ENCODE measurements around the gene UGGT1. TPM values are rescaled to one million over a fixed set of nuclear protein-coding genes. Genes with fewer than 3 reads are reported as not detected.

UGGT1 gene
- total RNA-seq, 1 experiment from 2014 or later = 55.9 TPM

GRCh38 chr2:128156812-128157211, 65.8 kb downstream of the UGGT1 start:
- H3K4ac ChIP-seq (ENCODE audit: low read depth, low read length) = no peak overlapping the region
- no peak overlapping the region for H3K18ac ChIP-seq (ENCODE audit: insufficient read length, low read depth, low read length)
- H2BK12ac ChIP-seq (ENCODE audit: insufficient read length, low read depth, low read length) = no peak overlapping the region
- Mint-ChIP-seq H3K27ac (no peak overlapping the region), H3K4me1 (no peaks in the 10 kb centered on the region), H3K9me3 (no peaks in the 10 kb centered on the region), H3K4me3 (no peak overlapping the region), H3K36me3 (ENCODE audit: insufficient read depth in 1 of 3, low read depth in 3 of 3) (peaks cover 9 to 49% (median 28%) of the 10 kb centered on the region in 3 experiments; a peak in 6 of 7 replicates), H3K27me3 (ENCODE audit: low read depth) (no peaks in the 10 kb centered on the region)
- H3K14ac ChIP-seq (ENCODE audit: insufficient read depth, low read length) = no peak overlapping the region
- no peak overlapping the region for H4K5ac ChIP-seq (ENCODE audit: insufficient read length, low read depth, low read length)
- no peak overlapping the region for H4K91ac ChIP-seq (ENCODE audit: insufficient read length, low read depth, low read length)
- no peak for TF ChIP-seq CTCF (conservative IDR thresholded peaks at IDR 0.05)
- H3T11ph ChIP-seq (ENCODE audit: low read length) = no peak overlapping the region
- H2BK120ac ChIP-seq (ENCODE audit: low read depth, low read length, poor library complexity, severe bottlenecking) = no peak overlapping the region
- H3K4me1 ChIP-seq (ENCODE audit: insufficient read depth, low read length) = no peaks in the 10 kb centered on the region
- H3K27me3 ChIP-seq (ENCODE audit: insufficient read depth, low read length) = no peaks in the 10 kb centered on the region
- no peaks in the 10 kb centered on the region for H4K20me1 ChIP-seq (ENCODE audit: control insufficient read depth, insufficient read depth, insufficient read length)
- no peak overlapping the region for H3K56ac ChIP-seq (ENCODE audit: insufficient read length, low read depth, low read length)
- H3K23ac ChIP-seq (ENCODE audit: insufficient read length, low read depth, low read length) = no peak overlapping the region
- H2AK5ac ChIP-seq (ENCODE audit: insufficient read length, low read length) = no peak overlapping the region
- H2BK20ac ChIP-seq (ENCODE audit: low read depth, low read length, poor library complexity, severe bottlenecking) = no peak overlapping the region
- no peak overlapping the region for H3K9ac ChIP-seq (ENCODE audit: extremely low read depth, insufficient read length, low read length)
- H3K79me2 ChIP-seq (ENCODE audit: insufficient read depth, low read length) = no peaks in the 10 kb centered on the region
- no peaks in the 10 kb centered on the region for H3K9me3 ChIP-seq (ENCODE audit: control insufficient read depth, low read depth, low read length)
- no CpG with 5 or more reads among the region's 3 CpGs for WGBS (ENCODE audit: extremely low coverage, insufficient read length, low lambda C conversion rate)
- H3K4me2 ChIP-seq (ENCODE audit: insufficient read depth, insufficient read length, low read length) = no peak overlapping the region
- H3K23me2 ChIP-seq (ENCODE audit: insufficient read length, low read depth, low read length, poor library complexity, severe bottlenecking) = no peaks in the 10 kb centered on the region
- H4K8ac ChIP-seq (replicated peaks; ENCODE audit: insufficient read length, low read depth, low read length) = no peak overlapping the region
- no peak overlapping the region for H2AFZ ChIP-seq (ENCODE audit: low read length)
- DNase-seq = no peak
- H3K27ac ChIP-seq (ENCODE audit: insufficient read length, low read depth, low read length) = no peak overlapping the region
- H2BK15ac ChIP-seq (ENCODE audit: low read depth, low read length) = no peak overlapping the region
- H3K79me1 ChIP-seq (ENCODE audit: insufficient read depth, low read depth, low read length, poor library complexity, severe bottlenecking) = no peaks in the 10 kb centered on the region
- H2BK5ac ChIP-seq (ENCODE audit: insufficient read length, low read length) = no peak overlapping the region

All from H9 (cell line).